GM23338 (cell line): ENCODE results near the gene THSD4. TPM values are rescaled to one million over a fixed set of nuclear protein-coding genes. Genes with fewer than 3 reads are reported as not detected.

Experiments used
- ATAC-seq: fragments of 200-7000 bp; cut with Tn5 transposase; 3 replicates; pipeline ENCODE4 v1.9.1; 2020
- DNase-seq: peaks from one replicate; pipeline ENCODE4 v3.0.0-alpha.2; 2015; ENCODE audit warnings: low spot score
- H2AFZ ChIP-seq: fragments of 200-600 bp; sonication (generic); 2 replicates; pipeline ENCODE4 v1.8.0; 2016; ENCODE audit warnings: antibody characterized with exemption, mild to moderate bottlenecking, moderate library complexity
- H3F3A ChIP-seq: fragments of 200-600 bp; sonication (generic); replicated peaks from 2 replicates; pipeline ENCODE4 v1.8.0; 2017; ENCODE audit warnings: antibody characterized with exemption, mixed run types, low read depth
- H3K27ac ChIP-seq: fragments of 200-600 bp; sonication (generic); 2 replicates; pipeline ENCODE4 v1.6.1; 2016; ENCODE audit warnings: low read depth
- H3K27me3 ChIP-seq: fragments of 200-600 bp; sonication (generic); 2 replicates; pipeline ENCODE4 v1.8.0; 2016; ENCODE audit warnings: mild to moderate bottlenecking, mixed run types, moderate library complexity; ENCODE audit not compliant: insufficient read depth
- H3K36me3 ChIP-seq: fragments of 200-600 bp; sonication (generic); 2 replicates; pipeline ENCODE4 v1.8.0; 2016; ENCODE audit warnings: mild to moderate bottlenecking; ENCODE audit not compliant: insufficient read depth
- H3K4me1 ChIP-seq: fragments of 200-600 bp; sonication (generic); 2 replicates; pipeline ENCODE4 v1.8.0; 2016; ENCODE audit warnings: mild to moderate bottlenecking, moderate library complexity; ENCODE audit not compliant: insufficient read depth
- H3K4me2 ChIP-seq: fragments of 200-600 bp; sonication (generic); 2 replicates; pipeline ENCODE4 v1.7.1; 2017; ENCODE audit warnings: mixed run types
- H3K4me3 ChIP-seq: fragments of 200-600 bp; sonication (generic); 2 replicates; pipeline ENCODE4 v1.6.1; 2016; ENCODE audit warnings: mixed run types
- H3K79me2 ChIP-seq: fragments of 200-600 bp; sonication (generic); replicated peaks from 2 replicates; pipeline ENCODE4 v1.8.0; 2017; ENCODE audit warnings: mild to moderate bottlenecking; ENCODE audit not compliant: insufficient read depth
- H3K9me2 ChIP-seq: fragments of 200-600 bp; sonication (generic); 2 replicates; pipeline ENCODE4 v1.8.0; 2017; ENCODE audit not compliant: insufficient read depth
- H4K20me1 ChIP-seq: fragments of 200-600 bp; sonication (generic); replicated peaks from 2 replicates; pipeline ENCODE4 v1.8.0; 2017; ENCODE audit warnings: mild to moderate bottlenecking; ENCODE audit not compliant: insufficient read depth
- H3K27ac Mint-ChIP-seq: 2 replicates; pipeline ENCODE4 v1.8.0; 2020; ENCODE audit warnings: inconsistent platforms, mild to moderate bottlenecking, moderate library complexity, mixed read lengths
- H3K27me3 Mint-ChIP-seq: 3 replicates; pipeline ENCODE4 v1.8.0; 2022; ENCODE audit warnings: low read depth, mild to moderate bottlenecking, moderate library complexity, mixed read lengths, inconsistent platforms; ENCODE audit not compliant: insufficient read depth, poor library complexity
- H3K36me3 Mint-ChIP-seq: 3 replicates; pipeline ENCODE4 v1.8.0; 2021; ENCODE audit warnings: low read depth, mild to moderate bottlenecking, inconsistent platforms, moderate library complexity, mixed read lengths
- H3K4me1 Mint-ChIP-seq: 3 replicates; pipeline ENCODE4 v1.8.0; 2020; ENCODE audit warnings: mild to moderate bottlenecking, inconsistent platforms, mixed read lengths
- H3K4me3 Mint-ChIP-seq: 3 replicates; pipeline ENCODE4 v1.8.0; 2021; ENCODE audit warnings: moderate library complexity, mild to moderate bottlenecking, inconsistent platforms, mixed read lengths
- H3K9me3 Mint-ChIP-seq: 3 replicates; pipeline ENCODE4 v1.8.0; 2020; ENCODE audit warnings: moderate library complexity, mild to moderate bottlenecking, inconsistent platforms, mixed read lengths
- CREB1 ChIP-seq: fragments of 250-450 bp; sonication (Bioruptor Pico); IDR thresholded peaks from 2 replicates; pipeline ENCODE4 v1.5.0; 2020; ENCODE audit warnings: low read depth, mild to moderate bottlenecking, moderate library complexity
- EZH2 ChIP-seq: fragments of 200-600 bp; sonication (generic); IDR thresholded peaks from one replicate; pipeline ENCODE4 v1.8.0; 2017; ENCODE audit warnings: antibody characterized with exemption, mild to moderate bottlenecking, low read depth; ENCODE audit not compliant: unreplicated experiment
- EZH2phosphoT487 ChIP-seq: fragments of 200-600 bp; sonication (generic); IDR thresholded peaks from one replicate; pipeline ENCODE4 v1.8.1; 2018; ENCODE audit warnings: antibody characterized with exemption; ENCODE audit not compliant: unreplicated experiment
- JUNB ChIP-seq: IDR thresholded peaks from one replicate; pipeline ENCODE4 v1.6.1; 2016; ENCODE audit warnings: antibody characterized with exemption; ENCODE audit not compliant: unreplicated experiment
- NANOG ChIP-seq: IDR thresholded peaks from 2 replicates; pipeline ENCODE4 v1.6.1; 2016; ENCODE audit warnings: antibody characterized with exemption, borderline replicate concordance
- POLR2AphosphoS5 ChIP-seq: IDR thresholded peaks from 2 replicates; pipeline ENCODE4 v1.6.1; 2016; ENCODE audit warnings: antibody characterized with exemption, low read depth
- REST ChIP-seq: IDR thresholded peaks from one replicate; pipeline ENCODE4 v1.6.1; 2018; ENCODE audit warnings: antibody characterized with exemption; ENCODE audit not compliant: unreplicated experiment
- STAT1 ChIP-seq: IDR thresholded peaks from one replicate; pipeline ENCODE4 v1.6.1; 2016; ENCODE audit warnings: antibody characterized with exemption; ENCODE audit not compliant: unreplicated experiment
- ZNF114 ChIP-seq: fragments of 250-450 bp; sonication (Bioruptor Pico); IDR thresholded peaks from 2 replicates; pipeline ENCODE4 v1.5.0; 2020; ENCODE audit warnings: mild to moderate bottlenecking, moderate library complexity
- ZNF331 ChIP-seq: fragments of 250-450 bp; sonication (Bioruptor Pico); IDR thresholded peaks from 2 replicates; pipeline ENCODE4 v1.5.0; 2020; ENCODE audit warnings: low read depth, mild to moderate bottlenecking, moderate library complexity
- polyA plus RNA-seq: library from polyadenylated mRNA; unstranded; fragments of >200 nt; fragmentation: Nextera tagmentation; extraction: Ambion mirVana; gene quantifications from 2 replicates; pipeline ENCODE4 v1.2.1, GENCODE V29; 2016
- total RNA-seq: library from RNA; depleted of rRNA; stranded (reverse); fragments of >200 nt; shearing (Covaris generic); gene quantifications from 2 replicates; pipeline ENCODE4 v1.2.3, GENCODE V29; 2014
- TF ChIP-seq, protein P1 (sequence below): fragments of 250-450 bp; sonication (Bioruptor Pico); IDR thresholded peaks from 2 replicates; pipeline ENCODE4 v1.5.0; 2020; ENCODE audit warnings: mild to moderate bottlenecking, moderate library complexity
- TF ChIP-seq, protein P2 (sequence below): IDR thresholded peaks from 2 replicates; pipeline ENCODE4 v1.6.1; 2016; ENCODE audit warnings: antibody characterized with exemption

The THSD4 gene
- total and polyA plus RNA-seq, 2 experiments from 2014 or later = 2.0 to 7.4 TPM

DNA sequence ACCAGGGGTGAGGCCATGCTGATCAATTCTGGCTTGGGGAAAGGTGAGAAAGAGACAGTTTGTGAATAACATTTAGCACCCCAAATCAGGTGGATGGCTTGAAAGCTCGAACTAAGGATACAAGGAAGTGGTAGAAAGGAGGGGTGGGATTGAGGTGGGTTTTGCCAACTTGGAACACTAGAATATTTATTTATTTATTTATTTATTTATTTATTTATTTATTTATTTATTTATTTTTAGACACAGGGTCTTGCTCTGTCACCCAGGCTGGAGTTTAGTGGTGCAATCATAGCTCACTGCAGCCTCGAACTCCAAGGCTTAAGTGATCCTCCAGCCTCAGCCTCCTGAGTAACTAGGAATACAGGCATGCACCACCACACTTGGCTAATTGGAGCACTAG, 31.0 kb upstream of the THSD4 start (continued):
- TF ChIP-seq JUNB (no peak), POLR2AphosphoS5 (no peak), STAT1 (no peak), ZNF114 (CRISPR knock-in tag) (no peak)

GRCh38 chr15:71085809-71086208, 29.5 kb upstream of the THSD4 start:
- Histone ChIP-seq H3K27me3 (peaks cover 53% of the 10 kb centered on the region), H3K4me3 (no peak overlapping the region), H3K4me1 (peaks cover 16% of the 10 kb centered on the region), H3K9me2 (peaks cover 5% of the 10 kb centered on the region; the same call in 1 of the 2 replicates), H3F3A (no peaks in the 10 kb centered on the region), H2AFZ (no peak overlapping the region), H3K79me2 (no peaks in the 10 kb centered on the region), H3K27ac (no peak overlapping the region), H4K20me1 (no peaks in the 10 kb centered on the region), H3K4me2 (peak overlapping the region; percentile 19; the same call in 1 of the 2 replicates), H3K36me3 (no peaks in the 10 kb centered on the region; the same call in 1 of the 2 replicates)
- Mint-ChIP-seq H3K4me3 (peak overlapping the region; percentile 18; the same call in 2 of the 3 replicates), H3K4me1 (peaks cover 23% of the 10 kb centered on the region), H3K27me3 (peaks cover 45% of the 10 kb centered on the region), H3K9me3 (peaks cover 32% of the 10 kb centered on the region), H3K27ac (no peak overlapping the region), H3K36me3 (peaks cover 21% of the 10 kb centered on the region)
- ATAC-seq (peak; percentile 98), DNase-seq (peak; percentile 88)
- peak; percentile 38; the same call in 1 of the 2 replicates for TF ChIP-seq POLR2AphosphoS5
- TF ChIP-seq, protein P1, sequence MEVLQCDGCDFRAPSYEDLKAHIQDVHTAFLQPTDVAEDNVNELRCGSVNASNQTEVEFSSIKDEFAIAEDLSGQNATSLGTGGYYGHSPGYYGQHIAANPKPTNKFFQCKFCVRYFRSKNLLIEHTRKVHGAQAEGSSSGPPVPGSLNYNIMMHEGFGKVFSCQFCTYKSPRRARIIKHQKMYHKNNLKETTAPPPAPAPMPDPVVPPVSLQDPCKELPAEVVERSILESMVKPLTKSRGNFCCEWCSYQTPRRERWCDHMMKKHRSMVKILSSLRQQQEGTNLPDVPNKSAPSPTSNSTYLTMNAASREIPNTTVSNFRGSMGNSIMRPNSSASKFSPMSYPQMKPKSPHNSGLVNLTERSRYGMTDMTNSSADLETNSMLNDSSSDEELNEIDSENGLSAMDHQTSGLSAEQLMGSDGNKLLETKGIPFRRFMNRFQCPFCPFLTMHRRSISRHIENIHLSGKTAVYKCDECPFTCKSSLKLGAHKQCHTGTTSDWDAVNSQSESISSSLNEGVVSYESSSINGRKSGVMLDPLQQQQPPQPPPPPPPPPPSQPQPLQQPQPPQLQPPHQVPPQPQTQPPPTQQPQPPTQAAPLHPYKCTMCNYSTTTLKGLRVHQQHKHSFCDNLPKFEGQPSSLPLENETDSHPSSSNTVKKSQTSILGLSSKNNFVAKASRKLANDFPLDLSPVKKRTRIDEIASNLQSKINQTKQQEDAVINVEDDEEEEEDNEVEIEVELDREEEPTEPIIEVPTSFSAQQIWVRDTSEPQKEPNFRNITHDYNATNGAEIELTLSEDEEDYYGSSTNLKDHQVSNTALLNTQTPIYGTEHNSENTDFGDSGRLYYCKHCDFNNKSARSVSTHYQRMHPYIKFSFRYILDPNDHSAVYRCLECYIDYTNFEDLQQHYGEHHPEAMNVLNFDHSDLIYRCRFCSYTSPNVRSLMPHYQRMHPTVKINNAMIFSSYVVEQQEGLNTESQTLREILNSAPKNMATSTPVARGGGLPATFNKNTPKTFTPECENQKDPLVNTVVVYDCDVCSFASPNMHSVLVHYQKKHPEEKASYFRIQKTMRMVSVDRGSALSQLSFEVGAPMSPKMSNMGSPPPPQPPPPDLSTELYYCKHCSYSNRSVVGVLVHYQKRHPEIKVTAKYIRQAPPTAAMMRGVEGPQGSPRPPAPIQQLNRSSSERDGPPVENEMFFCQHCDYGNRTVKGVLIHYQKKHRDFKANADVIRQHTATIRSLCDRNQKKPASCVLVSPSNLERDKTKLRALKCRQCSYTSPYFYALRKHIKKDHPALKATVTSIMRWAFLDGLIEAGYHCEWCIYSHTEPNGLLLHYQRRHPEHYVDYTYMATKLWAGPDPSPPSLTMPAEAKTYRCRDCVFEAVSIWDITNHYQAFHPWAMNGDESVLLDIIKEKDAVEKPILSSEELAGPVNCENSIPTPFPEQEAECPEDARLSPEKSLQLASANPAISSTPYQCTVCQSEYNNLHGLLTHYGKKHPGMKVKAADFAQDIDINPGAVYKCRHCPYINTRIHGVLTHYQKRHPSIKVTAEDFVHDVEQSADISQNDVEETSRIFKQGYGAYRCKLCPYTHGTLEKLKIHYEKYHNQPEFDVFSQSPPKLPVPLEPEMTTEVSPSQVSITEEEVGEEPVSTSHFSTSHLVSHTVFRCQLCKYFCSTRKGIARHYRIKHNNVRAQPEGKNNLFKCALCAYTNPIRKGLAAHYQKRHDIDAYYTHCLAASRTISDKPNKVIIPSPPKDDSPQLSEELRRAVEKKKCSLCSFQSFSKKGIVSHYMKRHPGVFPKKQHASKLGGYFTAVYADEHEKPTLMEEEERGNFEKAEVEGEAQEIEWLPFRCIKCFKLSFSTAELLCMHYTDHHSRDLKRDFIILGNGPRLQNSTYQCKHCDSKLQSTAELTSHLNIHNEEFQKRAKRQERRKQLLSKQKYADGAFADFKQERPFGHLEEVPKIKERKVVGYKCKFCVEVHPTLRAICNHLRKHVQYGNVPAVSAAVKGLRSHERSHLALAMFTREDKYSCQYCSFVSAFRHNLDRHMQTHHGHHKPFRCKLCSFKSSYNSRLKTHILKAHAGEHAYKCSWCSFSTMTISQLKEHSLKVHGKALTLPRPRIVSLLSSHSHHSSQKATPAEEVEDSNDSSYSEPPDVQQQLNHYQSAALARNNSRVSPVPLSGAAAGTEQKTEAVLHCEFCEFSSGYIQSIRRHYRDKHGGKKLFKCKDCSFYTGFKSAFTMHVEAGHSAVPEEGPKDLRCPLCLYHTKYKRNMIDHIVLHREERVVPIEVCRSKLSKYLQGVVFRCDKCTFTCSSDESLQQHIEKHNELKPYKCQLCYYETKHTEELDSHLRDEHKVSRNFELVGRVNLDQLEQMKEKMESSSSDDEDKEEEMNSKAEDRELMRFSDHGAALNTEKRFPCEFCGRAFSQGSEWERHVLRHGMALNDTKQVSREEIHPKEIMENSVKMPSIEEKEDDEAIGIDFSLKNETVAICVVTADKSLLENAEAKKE (CRISPR knock-in tag) = peak; percentile 42
- no peak; the same call in 1 of the 2 replicates for TF ChIP-seq ZNF114 (CRISPR knock-in tag)
- no peak for TF ChIP-seq JUNB
- TF ChIP-seq CREB1 = 0 out of 2 replicates have a peak, but pooled peaks have one; percentile 21
- TF ChIP-seq EZH2phosphoT487 = no peak
- peak; percentile 77; the same call in 1 of the 2 replicates for TF ChIP-seq NANOG
- TF ChIP-seq ZNF331 (CRISPR knock-in tag) = no peak
- TF ChIP-seq STAT1 = no peak
- TF ChIP-seq REST = no peak
- TF ChIP-seq, protein P2, sequence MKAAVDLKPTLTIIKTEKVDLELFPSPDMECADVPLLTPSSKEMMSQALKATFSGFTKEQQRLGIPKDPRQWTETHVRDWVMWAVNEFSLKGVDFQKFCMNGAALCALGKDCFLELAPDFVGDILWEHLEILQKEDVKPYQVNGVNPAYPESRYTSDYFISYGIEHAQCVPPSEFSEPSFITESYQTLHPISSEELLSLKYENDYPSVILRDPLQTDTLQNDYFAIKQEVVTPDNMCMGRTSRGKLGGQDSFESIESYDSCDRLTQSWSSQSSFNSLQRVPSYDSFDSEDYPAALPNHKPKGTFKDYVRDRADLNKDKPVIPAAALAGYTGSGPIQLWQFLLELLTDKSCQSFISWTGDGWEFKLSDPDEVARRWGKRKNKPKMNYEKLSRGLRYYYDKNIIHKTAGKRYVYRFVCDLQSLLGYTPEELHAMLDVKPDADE = no peak
- TF ChIP-seq EZH2 = no peak
